ENCODE measurements around the gene DTNBP1. TPM values are rescaled to one million over a fixed set of nuclear protein-coding genes. Genes with fewer than 3 reads are reported as not detected.

Gene DTNBP1
- total RNA-seq, 1 experiment from 2014 or later: 13.5 TPM

DNA sequence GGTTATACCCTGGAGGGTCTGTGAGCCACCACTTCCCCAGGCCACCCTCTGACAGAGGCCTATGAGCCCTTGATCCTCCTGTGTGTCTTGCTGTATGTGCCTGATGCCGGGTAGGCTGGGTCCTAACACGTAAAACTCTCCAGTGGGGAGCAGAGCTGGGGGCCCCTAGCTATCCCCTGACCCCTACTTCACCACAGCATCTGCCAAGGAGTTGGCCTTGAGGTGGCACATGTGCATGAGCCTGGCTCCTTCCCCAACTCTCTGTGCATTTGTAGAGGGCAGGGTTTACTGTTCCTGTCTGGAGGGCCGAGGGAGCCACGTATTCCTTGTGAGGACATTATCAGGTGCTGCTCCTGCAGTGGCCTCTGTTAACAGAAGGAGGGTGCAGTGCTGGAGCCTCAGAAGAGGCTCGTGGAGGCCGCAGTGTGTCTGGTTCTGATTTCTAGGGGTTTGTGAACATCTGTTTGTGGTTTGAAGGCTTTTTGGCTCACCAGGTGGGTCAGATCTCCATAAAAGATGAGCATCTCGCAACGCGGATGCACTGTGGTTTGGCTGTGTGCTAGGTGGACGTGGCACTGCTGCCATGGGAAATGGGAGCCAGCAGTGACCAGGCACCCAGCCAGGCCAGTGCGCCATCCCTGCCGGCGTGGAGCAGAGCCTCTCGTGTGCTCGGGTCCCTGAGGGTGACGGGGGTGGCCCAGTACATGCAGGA, 152.1 kb downstream of the DTNBP1 start:
- H3K27me3 Mint-ChIP-seq (ENCODE audit: insufficient read depth, unreplicated experiment): no peaks in the 10 kb centered on the region
- no peak for DNase-seq (ENCODE audit: unreplicated experiment)
- no peak overlapping the region for H3K27ac Mint-ChIP-seq (ENCODE audit: low read depth, unreplicated experiment)
- CTCF ChIA-PET: no interaction called here
- TF ChIP-seq, protein P1, sequence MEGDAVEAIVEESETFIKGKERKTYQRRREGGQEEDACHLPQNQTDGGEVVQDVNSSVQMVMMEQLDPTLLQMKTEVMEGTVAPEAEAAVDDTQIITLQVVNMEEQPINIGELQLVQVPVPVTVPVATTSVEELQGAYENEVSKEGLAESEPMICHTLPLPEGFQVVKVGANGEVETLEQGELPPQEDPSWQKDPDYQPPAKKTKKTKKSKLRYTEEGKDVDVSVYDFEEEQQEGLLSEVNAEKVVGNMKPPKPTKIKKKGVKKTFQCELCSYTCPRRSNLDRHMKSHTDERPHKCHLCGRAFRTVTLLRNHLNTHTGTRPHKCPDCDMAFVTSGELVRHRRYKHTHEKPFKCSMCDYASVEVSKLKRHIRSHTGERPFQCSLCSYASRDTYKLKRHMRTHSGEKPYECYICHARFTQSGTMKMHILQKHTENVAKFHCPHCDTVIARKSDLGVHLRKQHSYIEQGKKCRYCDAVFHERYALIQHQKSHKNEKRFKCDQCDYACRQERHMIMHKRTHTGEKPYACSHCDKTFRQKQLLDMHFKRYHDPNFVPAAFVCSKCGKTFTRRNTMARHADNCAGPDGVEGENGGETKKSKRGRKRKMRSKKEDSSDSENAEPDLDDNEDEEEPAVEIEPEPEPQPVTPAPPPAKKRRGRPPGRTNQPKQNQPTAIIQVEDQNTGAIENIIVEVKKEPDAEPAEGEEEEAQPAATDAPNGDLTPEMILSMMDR (IDR thresholded peaks at IDR 0.05; ENCODE audit: unreplicated experiment): no peak
- no peaks in the 10 kb centered on the region for H3K9me3 Mint-ChIP-seq (ENCODE audit: unreplicated experiment)
- no TSS peak for BruUV-seq (replicated peaks)
- POLR2A ChIA-PET: no interaction called here
- H3K4me3 Mint-ChIP-seq (ENCODE audit: unreplicated experiment): no peak overlapping the region
- peaks cover 10% of the 10 kb centered on the region for H3K4me1 Mint-ChIP-seq (ENCODE audit: insufficient read depth, unreplicated experiment)
- intact Hi-C loops (cut with micrococcal nuclease): no loop called here
- peaks cover 57% of the 10 kb centered on the region for H3K36me3 Mint-ChIP-seq (ENCODE audit: insufficient read depth, unreplicated experiment)

DNA sequence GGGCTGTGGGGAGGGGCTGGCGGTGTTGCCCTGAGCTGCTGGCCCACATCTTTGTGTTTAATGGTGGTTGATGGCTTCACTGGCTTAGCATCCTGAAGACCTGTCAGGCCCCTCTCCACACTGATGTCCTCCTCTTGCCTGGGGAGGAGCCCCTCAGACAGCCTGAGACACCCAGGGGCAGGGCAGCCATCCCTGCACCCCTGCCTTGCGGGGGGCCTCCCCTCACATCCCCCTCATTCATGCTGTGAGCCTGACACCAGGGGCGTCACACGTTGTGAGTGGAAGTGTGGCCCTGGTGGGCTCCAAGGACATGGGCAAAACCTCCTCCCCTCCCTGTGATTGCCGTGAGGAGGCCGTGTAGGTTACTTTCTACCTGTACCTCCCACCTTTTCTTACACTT, 152.7 kb downstream of the DTNBP1 start:
- POLR2A ChIA-PET: no interaction called here
- CTCF ChIA-PET: no interaction called here
- H3K36me3 Mint-ChIP-seq (ENCODE audit: insufficient read depth, unreplicated experiment): peaks cover 58% of the 10 kb centered on the region
- intact Hi-C loops (cut with micrococcal nuclease): no loop called here
- DNase-seq (ENCODE audit: unreplicated experiment): no peak
- H3K4me3 Mint-ChIP-seq (ENCODE audit: unreplicated experiment): no peak overlapping the region
- peaks cover 11% of the 10 kb centered on the region for H3K4me1 Mint-ChIP-seq (ENCODE audit: insufficient read depth, unreplicated experiment)
- H3K27me3 Mint-ChIP-seq (ENCODE audit: insufficient read depth, unreplicated experiment): no peaks in the 10 kb centered on the region
- TF ChIP-seq, protein P1 (IDR thresholded peaks at IDR 0.05; ENCODE audit: unreplicated experiment): no peak
- no peaks in the 10 kb centered on the region for H3K9me3 Mint-ChIP-seq (ENCODE audit: unreplicated experiment)
- no peak overlapping the region for H3K27ac Mint-ChIP-seq (ENCODE audit: low read depth, unreplicated experiment)
- no TSS peak for BruUV-seq (replicated peaks)

DNA sequence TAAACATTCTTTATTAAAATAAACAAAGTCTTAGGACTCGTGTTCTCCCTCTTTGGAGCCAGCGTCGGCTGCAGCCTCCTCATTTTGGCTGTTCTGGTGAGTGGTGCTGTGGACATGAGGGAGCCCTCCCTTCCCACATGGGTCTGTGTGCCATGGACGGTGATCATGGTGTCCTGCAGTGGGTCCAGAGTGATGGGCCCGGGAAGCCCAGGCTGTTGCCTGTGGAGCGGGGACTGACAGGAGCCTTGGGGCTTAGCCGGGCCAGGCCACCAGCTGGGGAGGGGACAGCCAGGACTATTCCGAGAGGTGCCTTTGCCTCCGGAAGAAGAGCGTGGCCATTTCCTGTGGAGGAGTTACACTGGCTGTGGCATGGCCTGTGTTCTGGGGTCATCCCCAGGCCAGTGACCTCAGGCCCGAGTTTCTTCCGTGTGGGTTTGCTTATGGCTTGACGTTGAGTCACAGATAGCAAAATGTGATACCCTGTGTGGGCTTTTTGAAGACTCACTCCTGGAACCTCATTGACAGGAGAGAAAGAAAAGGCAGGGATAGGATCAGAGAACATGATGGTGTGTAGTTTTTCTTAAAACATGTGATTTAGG, 153.4 kb downstream of the DTNBP1 start:
- Mint-ChIP-seq H3K36me3 (ENCODE audit: insufficient read depth, unreplicated experiment) (peaks cover 58% of the 10 kb centered on the region), H3K27me3 (ENCODE audit: insufficient read depth, unreplicated experiment) (no peaks in the 10 kb centered on the region), H3K4me3 (ENCODE audit: unreplicated experiment) (no peak overlapping the region), H3K9me3 (ENCODE audit: unreplicated experiment) (no peaks in the 10 kb centered on the region), H3K27ac (ENCODE audit: low read depth, unreplicated experiment) (no peak overlapping the region), H3K4me1 (ENCODE audit: insufficient read depth, unreplicated experiment) (peaks cover 15% of the 10 kb centered on the region)
- BruUV-seq (replicated peaks): no TSS peak
- TF ChIP-seq, protein P1 (IDR thresholded peaks at IDR 0.05; ENCODE audit: unreplicated experiment): no peak
- CTCF ChIA-PET: no interaction called here
- intact Hi-C loops (cut with micrococcal nuclease): no loop called here
- no peak for DNase-seq (ENCODE audit: unreplicated experiment)
- POLR2A ChIA-PET: no interaction called here

DNA sequence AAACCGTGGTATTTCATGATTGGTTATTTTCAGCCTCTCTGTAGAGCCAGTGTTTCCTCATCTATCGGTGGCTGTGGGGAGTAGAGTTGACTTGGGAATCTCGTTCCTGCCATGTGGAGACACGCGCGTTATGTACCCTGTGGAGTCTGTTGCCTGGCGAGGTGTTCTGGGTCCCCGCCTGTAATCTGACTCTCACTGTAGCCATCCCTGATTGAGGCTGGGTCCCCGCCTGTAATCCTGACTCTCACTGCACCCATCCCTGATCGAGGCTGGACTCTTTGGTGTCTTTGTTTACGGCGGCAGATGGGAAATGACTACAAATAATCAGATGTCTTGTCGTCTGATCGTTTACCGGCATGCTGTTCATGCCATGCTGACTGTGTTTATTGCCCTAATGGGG, 153.9 kb downstream of the DTNBP1 start:
- no peak overlapping the region for H3K4me3 Mint-ChIP-seq (ENCODE audit: unreplicated experiment)
- peaks cover 13% of the 10 kb centered on the region for H3K4me1 Mint-ChIP-seq (ENCODE audit: insufficient read depth, unreplicated experiment)
- ChIA-PET CTCF (no interaction called here), POLR2A (no interaction called here)
- H3K27ac Mint-ChIP-seq (ENCODE audit: low read depth, unreplicated experiment): no peak overlapping the region
- DNase-seq (ENCODE audit: unreplicated experiment): no peak
- H3K27me3 Mint-ChIP-seq (ENCODE audit: insufficient read depth, unreplicated experiment): no peaks in the 10 kb centered on the region
- H3K9me3 Mint-ChIP-seq (ENCODE audit: unreplicated experiment): no peaks in the 10 kb centered on the region
- intact Hi-C loops (cut with micrococcal nuclease): no loop called here
- no TSS peak for BruUV-seq (replicated peaks)
- peaks cover 55% of the 10 kb centered on the region for H3K36me3 Mint-ChIP-seq (ENCODE audit: insufficient read depth, unreplicated experiment)
- TF ChIP-seq, protein P1 (IDR thresholded peaks at IDR 0.05; ENCODE audit: unreplicated experiment): no peak
